ENCODE data around the gene CPAMD8.

- TF ChIP-seq SUZ12 (IDR thresholded peaks at IDR 0.05; ENCODE audit: extremely low read depth, insufficient read depth, insufficient read length), result no peak
- no peak for TF ChIP-seq YY1 (IDR thresholded peaks at IDR 0.05; ENCODE audit: insufficient read depth, insufficient read length)
Observed at GRCh38 chr19:16894080-16894479, 132.5 kb downstream of the CPAMD8 start.
